Body of pancreas (tissue), 4 donors: ENCODE results near the gene PTPRN2. TPM values are rescaled to one million over a fixed set of nuclear protein-coding genes. Genes with fewer than 3 reads are reported as not detected.

Source experiments
- ATAC-seq: fragments of 150-250 bp; one replicate; pipeline ENCODE4 v1.9.1; 2016
- DNase-seq, 4 donors: peaks; one replicate each; pipeline ENCODE4 v3.0.0-alpha.2; 2019
- H3K27ac ChIP-seq, 4 donors: fragments of 200-600 bp; sonication (generic); 1 replicate in 3 of 4; 2 replicates in 1 of 4; pipeline versions ENCODE4 v1.5.1 to v1.6.1; 2016 to 2019; ENCODE audit warnings: mild to moderate bottlenecking in 1 of 4, mixed read lengths in 1 of 4, moderate library complexity in 1 of 4
- H3K27me3 ChIP-seq, 2 donors: fragments of 200-600 bp; sonication (generic); one replicate each; pipeline ENCODE4 v1.6.0; 2016; ENCODE audit warnings: mild to moderate bottlenecking in 1 of 2
- H3K36me3 ChIP-seq, 2 donors: fragments of 200-600 bp; sonication (generic); replicated peaks in 1 of 2; 2 replicates each; pipeline ENCODE4 v1.5.1; 2016; ENCODE audit warnings: low read depth in 2 of 2; ENCODE audit not compliant: insufficient read depth in 1 of 2
- H3K4me1 ChIP-seq: fragments of 200-600 bp; sonication (generic); one replicate; pipeline ENCODE4 v1.6.0; 2016
- H3K4me3 ChIP-seq, 2 donors: fragments of 200-600 bp; sonication (generic); 1 replicate in 1 of 2; 2 replicates in 1 of 2; pipeline ENCODE4 v1.5.1; 2016 to 2019
- H3K9me3 ChIP-seq, 3 donors: fragments of 200-600 bp; sonication (generic); 1 replicate in 2 of 3; 2 replicates in 1 of 3; pipeline ENCODE4 v1.5.1; 2016
- POLR2A ChIP-seq, 3 donors: fragments of 450-650 bp; IDR thresholded peaks; one replicate each; pipeline ENCODE4 v1.6.1; 2016; ENCODE audit warnings: antibody characterized with exemption in 3 of 3, mild to moderate bottlenecking in 2 of 3
- WGBS, 2 donors: methylation state at CpG; one replicate each; pipeline ENCODE4 v1.1.5; 2017; 5-methylcytosine and 5-hydroxymethylcytosine counted together
- intact Hi-C: fragments of 100-400 bp; cut with DNase I; formaldehyde crosslinking; loops from one replicate; pipeline ENCODE4 v1.15.1; 2023
- total RNA-seq, 2 donors: library from RNA; depleted of rRNA; stranded (reverse); fragments of >200 nt; gene quantifications; one replicate each; pipeline ENCODE4 v1.1.0, GENCODE V29; 2016
- TF ChIP-seq, protein P1 (sequence below), 7 experiments: fragments of 450-650 bp in 4 of 7; fragments of 200-600 bp in 3 of 7; sonication (generic) in 3 of 7; IDR thresholded peaks; one replicate each; pipeline ENCODE4 v1.5.1; 2016 to 2019; ENCODE audit warnings: antibody characterized with exemption in 7 of 7

PTPRN2 gene
- total RNA-seq, 2 donors from 2014 or later = 31.6 to 76.1 TPM

DNA sequence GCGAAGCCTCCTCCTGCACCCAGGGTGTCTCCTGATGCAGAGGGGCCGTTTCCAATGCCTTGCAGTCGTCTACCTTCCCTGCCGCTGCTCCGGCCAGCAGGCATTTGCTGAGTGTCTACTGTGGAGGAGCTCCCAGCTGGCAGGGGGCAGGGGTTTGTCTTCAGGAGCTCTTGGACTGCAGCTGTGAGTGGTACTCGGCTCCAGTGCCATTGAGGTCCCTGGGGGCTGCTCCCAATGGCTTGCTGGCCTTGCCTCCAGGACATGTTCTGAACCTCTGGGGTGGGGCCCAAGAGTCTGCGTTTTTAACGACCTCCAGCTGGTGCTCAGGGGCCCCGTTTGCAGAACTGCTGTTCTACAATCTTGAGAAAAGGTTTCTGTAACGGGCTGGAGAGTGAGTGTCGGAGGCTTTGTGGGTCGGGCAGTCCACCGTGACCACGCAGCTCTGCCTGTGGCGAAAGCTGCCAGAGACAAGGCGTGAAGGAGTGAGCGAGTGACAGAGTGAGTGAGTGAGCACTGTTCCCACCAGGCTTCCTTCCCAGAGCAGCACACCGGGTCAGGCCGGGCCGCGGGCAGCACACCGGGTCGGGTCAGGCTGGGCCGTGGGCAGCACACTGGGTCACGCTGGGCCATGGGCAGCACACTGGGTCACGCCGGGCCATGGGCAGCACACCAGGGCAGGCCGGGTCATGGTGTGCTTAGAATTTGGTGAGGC is 520.2 kb downstream of the PTPRN2 start:
- TF ChIP-seq, protein P1, sequence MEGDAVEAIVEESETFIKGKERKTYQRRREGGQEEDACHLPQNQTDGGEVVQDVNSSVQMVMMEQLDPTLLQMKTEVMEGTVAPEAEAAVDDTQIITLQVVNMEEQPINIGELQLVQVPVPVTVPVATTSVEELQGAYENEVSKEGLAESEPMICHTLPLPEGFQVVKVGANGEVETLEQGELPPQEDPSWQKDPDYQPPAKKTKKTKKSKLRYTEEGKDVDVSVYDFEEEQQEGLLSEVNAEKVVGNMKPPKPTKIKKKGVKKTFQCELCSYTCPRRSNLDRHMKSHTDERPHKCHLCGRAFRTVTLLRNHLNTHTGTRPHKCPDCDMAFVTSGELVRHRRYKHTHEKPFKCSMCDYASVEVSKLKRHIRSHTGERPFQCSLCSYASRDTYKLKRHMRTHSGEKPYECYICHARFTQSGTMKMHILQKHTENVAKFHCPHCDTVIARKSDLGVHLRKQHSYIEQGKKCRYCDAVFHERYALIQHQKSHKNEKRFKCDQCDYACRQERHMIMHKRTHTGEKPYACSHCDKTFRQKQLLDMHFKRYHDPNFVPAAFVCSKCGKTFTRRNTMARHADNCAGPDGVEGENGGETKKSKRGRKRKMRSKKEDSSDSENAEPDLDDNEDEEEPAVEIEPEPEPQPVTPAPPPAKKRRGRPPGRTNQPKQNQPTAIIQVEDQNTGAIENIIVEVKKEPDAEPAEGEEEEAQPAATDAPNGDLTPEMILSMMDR (IDR thresholded peaks at IDR 0.05) = no peak
- TF ChIP-seq POLR2A (IDR thresholded peaks at IDR 0.05) = no peak
- intact Hi-C loops = no loop called here
- no peak for ATAC-seq
- Histone ChIP-seq H3K27ac (no peak overlapping the region), H3K9me3 (peaks cover 0 to 7% (median 0%) of the 10 kb centered on the region in 3 donors), H3K36me3 (no peaks in the 10 kb centered on the region), H3K4me3 (no peak overlapping the region), H3K27me3 (no peaks in the 10 kb centered on the region), H3K4me1 (no peaks in the 10 kb centered on the region)
- peak in 1 of 4 donors; percentile 3 for DNase-seq
- WGBS, 2 donors = 81 to 88% methylated on average over 15 to 28 of the region's 28 CpGs

DNA sequence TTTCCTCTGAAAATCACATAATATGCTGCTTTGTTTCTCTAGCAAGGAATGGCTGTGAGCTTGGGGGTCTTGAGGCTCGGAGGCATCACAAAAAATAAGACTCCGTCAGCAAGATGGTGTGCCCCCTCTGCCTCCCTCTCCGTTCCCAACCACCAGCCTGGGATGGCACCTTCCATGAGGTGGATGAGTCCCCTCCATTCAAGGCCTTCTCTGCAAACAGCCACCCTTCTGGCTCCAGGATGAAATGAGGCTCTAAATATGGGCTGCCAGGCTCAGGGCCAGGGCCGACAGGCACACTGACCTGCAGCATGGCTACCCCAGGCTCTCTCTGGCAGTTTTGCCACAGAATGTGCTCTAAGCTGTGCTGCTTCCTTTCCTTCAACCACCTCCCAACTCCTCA is 521.5 kb downstream of the PTPRN2 start:
- Histone ChIP-seq H3K36me3 (no peaks in the 10 kb centered on the region), H3K27me3 (no peaks in the 10 kb centered on the region), H3K9me3 (peaks cover 0 to 7% (median 0%) of the 10 kb centered on the region in 3 donors), H3K4me3 (no peak overlapping the region), H3K27ac (no peak overlapping the region), H3K4me1 (no peaks in the 10 kb centered on the region)
- no peak for TF ChIP-seq POLR2A (IDR thresholded peaks at IDR 0.05)
- TF ChIP-seq, protein P1 (IDR thresholded peaks at IDR 0.05) = no peak
- intact Hi-C loops = no loop called here
- ATAC-seq = no peak
- DNase-seq = no peak
- 74 to 90% methylated on average over 4 of the region's 4 CpGs for WGBS, 2 donors

DNA sequence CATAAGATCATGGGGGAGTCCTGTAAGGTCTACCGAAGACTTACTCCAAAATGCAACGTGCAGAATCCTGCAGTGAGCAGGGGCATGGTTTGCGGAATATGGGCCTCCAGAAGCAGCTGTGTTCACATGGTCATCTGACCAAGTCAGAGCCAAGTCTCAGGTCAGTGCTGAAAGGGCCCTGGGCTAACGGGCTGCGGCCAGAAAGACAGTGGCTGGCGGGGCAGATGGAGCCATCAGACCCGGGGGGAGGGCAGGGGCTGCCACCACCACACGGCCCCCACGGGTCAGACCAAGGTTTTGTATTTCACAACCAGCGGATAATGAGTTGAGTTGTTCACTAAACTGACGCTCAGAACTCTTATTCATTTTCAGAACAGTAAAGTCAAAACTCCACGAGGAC is 522.3 kb downstream of the PTPRN2 start:
- Histone ChIP-seq H3K9me3 (peaks cover 0 to 7% (median 0%) of the 10 kb centered on the region in 3 donors), H3K4me3 (no peak overlapping the region), H3K4me1 (no peaks in the 10 kb centered on the region), H3K36me3 (no peaks in the 10 kb centered on the region), H3K27ac (no peak overlapping the region), H3K27me3 (no peaks in the 10 kb centered on the region)
- intact Hi-C loops = no loop called here
- ATAC-seq = no peak
- peak in 1 of 4 donors; percentile 3 for DNase-seq
- 79 to 91% methylated on average over 10 to 12 of the region's 12 CpGs for WGBS, 2 donors
- no peak for TF ChIP-seq POLR2A (IDR thresholded peaks at IDR 0.05)
- TF ChIP-seq, protein P1 (IDR thresholded peaks at IDR 0.05) = no peak

DNA sequence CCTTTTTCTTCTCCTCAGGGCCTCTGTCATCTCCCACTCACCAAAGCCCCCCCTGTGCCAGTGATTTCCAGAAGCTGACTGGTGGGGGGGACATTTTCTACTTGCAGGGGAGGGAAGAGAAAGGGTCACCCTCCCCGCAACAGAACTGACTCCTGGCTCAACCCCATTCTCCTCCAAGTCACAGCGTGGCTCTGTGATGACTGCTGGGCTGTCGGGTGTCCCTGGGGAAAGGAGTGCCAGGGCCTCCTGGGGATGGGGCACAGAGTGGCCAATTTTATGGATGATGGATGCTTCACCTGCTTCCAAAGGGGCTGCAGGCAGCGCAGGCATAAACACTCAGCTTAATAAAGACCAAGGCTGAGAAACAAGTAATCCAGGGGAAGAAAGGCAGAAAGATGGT is 523.0 kb downstream of the PTPRN2 start:
- WGBS, 2 donors = 71 to 77% methylated on average over 3 to 4 of the region's 4 CpGs

More for the DNA sequence above, 523.0 kb downstream of the PTPRN2 start:
- H3K36me3 ChIP-seq = no peaks in the 10 kb centered on the region
- H3K4me1 ChIP-seq = no peaks in the 10 kb centered on the region
- ATAC-seq (no peak), DNase-seq (peak in 1 of 4 donors; percentile 1)
- H3K27ac ChIP-seq = no peak overlapping the region
- TF ChIP-seq, protein P1 (IDR thresholded peaks at IDR 0.05) = no peak
- no peak for TF ChIP-seq POLR2A (IDR thresholded peaks at IDR 0.05)
- peaks cover 0 to 7% (median 0%) of the 10 kb centered on the region in 3 donors for H3K9me3 ChIP-seq
- intact Hi-C loops = no loop called here
- no peak overlapping the region for H3K4me3 ChIP-seq
- no peaks in the 10 kb centered on the region for H3K27me3 ChIP-seq
